OCI-LY7 (cell line): ENCODE results near the gene RPS6KA3. TPM values are rescaled to one million over a fixed set of nuclear protein-coding genes. Genes with fewer than 3 reads are reported as not detected.

Experiments
- BruUV-seq: library from RNA; stranded (reverse); fragments of 400-500 nt; replicated peaks from 2 replicates; lab custom pipeline; 2021; lab: Mats Ljungman, UMichigan
- CTCF ChIA-PET: fragments of 300-600 bp; sonication (Branson Sonifier 250); formaldehyde crosslinking; loops from one replicate; lab custom pipeline; 2022; ENCODE audit warnings: antibody characterized with exemption; ENCODE audit not compliant: unreplicated experiment; lab: Charles Lee
- POLR2A ChIA-PET: fragments of 300-600 bp; sonication (Branson Sonifier 250); formaldehyde crosslinking; loops from one replicate; lab custom pipeline; 2022; ENCODE audit warnings: antibody characterized with exemption; lab: Charles Lee
- DNase-seq: peaks from one replicate; pipeline ENCODE4 v3.0.0-alpha.2; 2015; ENCODE audit warnings: low spot score
- H2AFZ ChIP-seq: fragments of 200-600 bp; sonication (generic), shearing (Covaris generic); 2 replicates; pipeline ENCODE4 v1.6.1; 2014; ENCODE audit warnings: mild to moderate bottlenecking, antibody characterized with exemption, low read length, moderate library complexity
- H3K27ac ChIP-seq: fragments of 200-600 bp; sonication (generic); 2 replicates; pipeline ENCODE4 v1.5.1; 2014; ENCODE audit warnings: mixed run types, low read depth, mild to moderate bottlenecking, moderate library complexity, low read length, inconsistent platforms; ENCODE audit not compliant: poor library complexity, severe bottlenecking
- H3K36me3 ChIP-seq: fragments of 200-600 bp; sonication (generic); 2 replicates; pipeline ENCODE4 v1.6.1; 2014; ENCODE audit warnings: mild to moderate bottlenecking, antibody characterized with exemption, low read length, moderate library complexity, mixed read lengths; ENCODE audit not compliant: insufficient read depth
- H3K4me1 ChIP-seq: fragments of 200-600 bp; sonication (generic); 2 replicates; pipeline ENCODE4 v1.5.1; 2014; ENCODE audit warnings: mild to moderate bottlenecking, low read length; ENCODE audit not compliant: insufficient read depth, poor library complexity, severe bottlenecking
- H3K4me2 ChIP-seq: fragments of 200-600 bp; sonication (generic); 2 replicates; pipeline ENCODE4 v1.6.1; 2014; ENCODE audit warnings: mild to moderate bottlenecking, low read length
- H3K4me3 ChIP-seq: fragments of 200-600 bp; sonication (generic); 2 replicates; pipeline ENCODE4 v1.5.1; 2014; ENCODE audit warnings: mild to moderate bottlenecking, low read depth, low read length; ENCODE audit not compliant: poor library complexity, severe bottlenecking
- H3K79me2 ChIP-seq: fragments of 200-600 bp; sonication (generic); 2 replicates; pipeline ENCODE4 v1.6.1; 2016; ENCODE audit warnings: low read depth, mild to moderate bottlenecking, low read length, moderate library complexity, mixed read lengths; ENCODE audit not compliant: insufficient read depth
- H3K9me2 ChIP-seq: fragments of 200-600 bp; sonication (generic); 2 replicates; pipeline ENCODE4 v1.6.1; 2016; ENCODE audit warnings: mild to moderate bottlenecking, low read length, mixed read lengths; ENCODE audit not compliant: insufficient read depth
- H3K9me3 ChIP-seq: fragments of 200-600 bp; sonication (generic); 2 replicates; pipeline ENCODE4 v1.6.1; 2014; ENCODE audit warnings: mild to moderate bottlenecking, mixed run types, low read length, mixed read lengths
- H4K20me1 ChIP-seq: fragments of 200-600 bp; sonication (generic); 2 replicates; pipeline ENCODE4 v1.6.1; 2014; ENCODE audit warnings: mild to moderate bottlenecking, antibody characterized with exemption, low read length, moderate library complexity, mixed read lengths; ENCODE audit not compliant: insufficient read depth
- EZH2phosphoT487 ChIP-seq: fragments of 200-600 bp; sonication (generic); IDR thresholded peaks from 2 replicates; pipeline ENCODE4 v1.6.1; 2018; ENCODE audit warnings: low read depth, borderline replicate concordance, mild to moderate bottlenecking, mixed run types, antibody characterized with exemption, low read length, moderate library complexity, mixed read lengths
- intact Hi-C: fragments of 100-400 bp; cut with micrococcal nuclease; formaldehyde crosslinking; loops from one replicate; pipeline ENCODE4 v1.10.0; 2022; ENCODE audit not compliant: unreplicated experiment
- total RNA-seq, 2 experiments: library from RNA; depleted of rRNA in 1 of 2; stranded (reverse); fragments of >200 nt in 1 of 2; shearing (Covaris generic) in 1 of 2; gene quantifications; 2 replicates each; pipeline ENCODE4 v1.2.3, GENCODE V29; 2014 to 2022
- TF ChIP-seq, protein P1 (sequence below): fragments of 200-600 bp; sonication (generic); conservative IDR thresholded peaks from 2 replicates; pipeline ENCODE4 v1.5.1; 2014; ENCODE audit warnings: mild to moderate bottlenecking, antibody characterized with exemption, low read length, moderate library complexity, mixed read lengths

The RPS6KA3 gene
- total RNA-seq, 2 experiments from 2014 or later = 21.6 to 35.4 TPM

DNA sequence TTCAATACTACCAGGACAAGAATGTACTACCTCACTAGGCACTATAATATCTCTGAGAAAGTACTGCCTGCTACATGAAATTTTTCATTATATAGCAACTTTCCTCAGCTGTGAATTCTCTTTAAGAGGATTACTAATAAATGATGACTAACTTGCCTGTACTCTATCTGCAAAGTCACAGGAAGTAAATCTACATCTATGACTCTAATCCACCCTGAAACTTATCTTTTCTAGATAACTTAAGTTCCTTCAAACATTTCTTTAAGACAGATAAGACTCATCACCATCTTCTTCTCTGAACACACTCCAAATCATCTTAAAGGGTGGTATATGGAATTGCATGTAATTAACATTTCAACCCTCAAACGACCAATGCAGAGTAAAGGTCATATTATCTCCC lies 28.8 kb downstream of the RPS6KA3 start:
- CTCF ChIA-PET = no interaction called here
- no peaks in the 10 kb centered on the region for H4K20me1 ChIP-seq
- no peak overlapping the region for H2AFZ ChIP-seq
- POLR2A ChIA-PET = interaction anchor here (0.6 to 1.0 kb wide), 2 partner anchors 20 to 54 kb away, joined by 4 to 10 read pairs; no protein-coding TSS in a partner anchor
- no peak overlapping the region for H3K27ac ChIP-seq
- TF ChIP-seq, protein P1, sequence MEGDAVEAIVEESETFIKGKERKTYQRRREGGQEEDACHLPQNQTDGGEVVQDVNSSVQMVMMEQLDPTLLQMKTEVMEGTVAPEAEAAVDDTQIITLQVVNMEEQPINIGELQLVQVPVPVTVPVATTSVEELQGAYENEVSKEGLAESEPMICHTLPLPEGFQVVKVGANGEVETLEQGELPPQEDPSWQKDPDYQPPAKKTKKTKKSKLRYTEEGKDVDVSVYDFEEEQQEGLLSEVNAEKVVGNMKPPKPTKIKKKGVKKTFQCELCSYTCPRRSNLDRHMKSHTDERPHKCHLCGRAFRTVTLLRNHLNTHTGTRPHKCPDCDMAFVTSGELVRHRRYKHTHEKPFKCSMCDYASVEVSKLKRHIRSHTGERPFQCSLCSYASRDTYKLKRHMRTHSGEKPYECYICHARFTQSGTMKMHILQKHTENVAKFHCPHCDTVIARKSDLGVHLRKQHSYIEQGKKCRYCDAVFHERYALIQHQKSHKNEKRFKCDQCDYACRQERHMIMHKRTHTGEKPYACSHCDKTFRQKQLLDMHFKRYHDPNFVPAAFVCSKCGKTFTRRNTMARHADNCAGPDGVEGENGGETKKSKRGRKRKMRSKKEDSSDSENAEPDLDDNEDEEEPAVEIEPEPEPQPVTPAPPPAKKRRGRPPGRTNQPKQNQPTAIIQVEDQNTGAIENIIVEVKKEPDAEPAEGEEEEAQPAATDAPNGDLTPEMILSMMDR = no peak
- TF ChIP-seq EZH2phosphoT487 = no peak
- H3K36me3 ChIP-seq = peaks cover 22% of the 10 kb centered on the region
- H3K79me2 ChIP-seq = peaks cover 8% of the 10 kb centered on the region; the same call in 1 of the 2 replicates
- no peak overlapping the region for H3K4me3 ChIP-seq
- H3K9me2 ChIP-seq = no peaks in the 10 kb centered on the region
- no peaks in the 10 kb centered on the region for H3K4me1 ChIP-seq
- intact Hi-C loops = no loop called here
- peaks cover 6% of the 10 kb centered on the region; the same call in 1 of the 2 replicates for H3K9me3 ChIP-seq
- no peak for DNase-seq
- H3K4me2 ChIP-seq = no peak overlapping the region
- BruUV-seq = no TSS peak

DNA sequence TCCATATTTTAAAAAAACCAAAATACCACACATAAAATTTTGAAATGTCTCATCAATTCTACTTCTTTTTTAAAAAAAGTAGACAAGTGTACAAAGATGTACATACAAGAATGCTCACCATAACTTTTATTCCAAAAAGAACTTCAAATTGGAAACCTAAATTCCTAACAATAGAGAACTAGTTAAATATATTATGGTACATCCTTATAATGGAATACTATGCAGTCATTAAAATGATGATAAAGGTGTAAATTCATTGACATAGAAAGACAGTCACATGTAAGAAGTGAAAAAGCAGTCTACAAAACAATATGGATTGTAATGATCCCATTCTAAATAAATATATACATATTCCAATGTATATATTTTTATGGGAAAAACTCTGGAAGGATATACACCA lies 31.0 kb downstream of the RPS6KA3 start:
- intact Hi-C loops = no loop called here
- Histone ChIP-seq H2AFZ (no peak overlapping the region), H3K4me2 (no peak overlapping the region), H3K9me2 (no peaks in the 10 kb centered on the region), H3K9me3 (no peaks in the 10 kb centered on the region), H3K4me1 (no peaks in the 10 kb centered on the region), H3K79me2 (no peaks in the 10 kb centered on the region), H3K27ac (no peak overlapping the region), H3K36me3 (peaks cover 33% of the 10 kb centered on the region), H4K20me1 (no peaks in the 10 kb centered on the region), H3K4me3 (no peak overlapping the region)
- no peak for DNase-seq
- POLR2A ChIA-PET = no interaction called here
- TF ChIP-seq EZH2phosphoT487 = no peak
- TF ChIP-seq, protein P1 = no peak
- BruUV-seq = no TSS peak
- CTCF ChIA-PET = no interaction called here

DNA sequence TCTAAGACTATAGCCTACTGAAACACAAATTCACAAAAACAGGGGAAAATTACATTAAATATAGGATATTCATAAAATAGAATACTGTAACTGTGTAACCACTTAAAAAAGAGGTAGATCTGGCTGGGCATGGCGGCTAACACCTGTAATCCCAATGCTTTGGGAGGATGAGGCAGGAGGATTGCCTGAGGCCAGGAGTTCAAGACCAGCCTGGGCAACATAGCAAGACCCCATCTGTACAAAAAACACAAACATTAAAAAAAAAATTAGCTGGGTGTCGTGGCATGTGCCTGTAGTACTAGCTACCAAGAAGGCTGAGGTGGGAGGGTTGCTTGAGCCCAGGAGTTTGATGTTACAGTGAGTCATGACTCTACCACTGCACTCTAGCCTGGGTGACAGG lies 33.4 kb downstream of the RPS6KA3 start:
- CTCF ChIA-PET = no interaction called here
- H4K20me1 ChIP-seq = no peaks in the 10 kb centered on the region
- intact Hi-C loops = no loop called here
- BruUV-seq = no TSS peak
- TF ChIP-seq EZH2phosphoT487 = no peak
- TF ChIP-seq, protein P1 = no peak
- H3K36me3 ChIP-seq = peaks cover 40% of the 10 kb centered on the region
- H3K79me2 ChIP-seq = no peaks in the 10 kb centered on the region
- no peaks in the 10 kb centered on the region for H3K9me2 ChIP-seq
- no peak overlapping the region for H3K4me2 ChIP-seq
- no peak for DNase-seq
- H3K9me3 ChIP-seq = no peaks in the 10 kb centered on the region
- H3K4me3 ChIP-seq = no peak overlapping the region
- POLR2A ChIA-PET = interaction anchor here (0.6 to 1.0 kb wide), 2 partner anchors 14 to 173 kb away, joined by 7 to 9 read pairs; no protein-coding TSS in a partner anchor
- H3K4me1 ChIP-seq = no peaks in the 10 kb centered on the region
- H3K27ac ChIP-seq = no peak overlapping the region
- H2AFZ ChIP-seq = no peak overlapping the region
